A673 (cell line): ENCODE results near the gene DLG2.

Experiments
- CTCF ChIP-seq: fragments of 300-800, 200-600 bp; sonication (generic); conservative IDR thresholded peaks from 2 replicates; pipeline ENCODE4 v1.5.1; 2017; ENCODE audit warnings: low read depth, mild to moderate bottlenecking, antibody characterized with exemption, low read length, moderate library complexity, mixed read lengths
- EZH2 ChIP-seq: fragments of 200-600 bp; sonication (generic); IDR thresholded peaks from 2 replicates; pipeline ENCODE4 v1.6.1; 2017; ENCODE audit warnings: borderline replicate concordance, low read depth, mild to moderate bottlenecking, mixed read lengths, antibody characterized with exemption, low read length; ENCODE audit not compliant: poor library complexity, severe bottlenecking

DNA sequence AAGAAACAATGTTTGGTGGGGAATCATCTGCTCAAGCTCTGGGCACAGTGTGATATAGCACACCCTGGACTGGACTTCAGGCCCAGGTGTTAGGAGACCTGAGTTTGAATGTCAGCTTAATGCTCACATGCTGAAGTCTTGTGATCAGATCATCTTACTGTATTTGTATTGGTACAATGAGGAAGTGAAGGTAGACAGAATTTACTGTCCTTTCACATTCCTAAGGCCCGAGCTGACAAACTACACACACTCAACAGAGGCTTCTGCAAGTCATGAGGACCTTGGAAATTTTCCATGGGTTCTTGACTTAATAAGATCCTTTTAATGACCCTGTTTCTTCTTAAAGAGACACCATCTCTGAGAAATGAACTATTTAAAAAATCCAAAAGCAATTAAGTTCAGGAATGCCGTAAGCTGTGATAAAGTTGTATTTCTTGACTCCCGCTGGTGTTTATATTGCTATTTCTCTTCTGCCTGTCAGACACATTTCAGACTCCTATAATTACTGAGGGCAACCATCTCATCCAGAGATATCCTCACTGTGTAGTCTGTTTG lies 802.0 kb downstream of the DLG2 start:
- TF ChIP-seq EZH2 (no peak), CTCF (no peak)
